GM12878 (cell line): ENCODE data around the gene GTF3C1. TPM values are rescaled to one million over a fixed set of nuclear protein-coding genes. Genes with fewer than 3 reads are reported as not detected.

Experiments used
- ATAC-seq: fragments of 200-7000 bp; cut with Tn5 transposase; 3 replicates; pipeline ENCODE4 v1.9.1; 2020; ENCODE audit warnings: mild to moderate bottlenecking, moderate library complexity
- BruUV-seq: library from RNA; stranded (reverse); fragments of 400-500 nt; replicated peaks from 2 replicates; lab custom pipeline; 2021; lab: Mats Ljungman, UMichigan
- CTCF ChIA-PET: fragments of 300-600 bp; sonication (Branson Sonifier 250); formaldehyde crosslinking; extraction: SDS; loops from one replicate; lab custom pipeline; 2021; ENCODE audit warnings: inconsistent platforms; lab: Yijun Ruan, JAX
- POLR2A ChIA-PET: fragments of 350-600 bp; formaldehyde crosslinking; extraction: SDS; loops from one replicate; lab custom pipeline; 2021; ENCODE audit warnings: inconsistent platforms; lab: Charles Lee
- RAD21 ChIA-PET: fragments of 300-600 bp; sonication (Branson Sonifier 250); formaldehyde crosslinking; loops from one replicate; lab custom pipeline; 2023; ENCODE audit warnings: antibody characterized with exemption; ENCODE audit not compliant: unreplicated experiment; lab: Charles Lee
- SMC1A ChIA-PET: fragments of 300-600 bp; sonication (Branson Sonifier 250); formaldehyde crosslinking; loops from one replicate; lab custom pipeline; 2023; ENCODE audit not compliant: unreplicated experiment, uncharacterized antibody; lab: Charles Lee
- DNase-seq: peaks from one replicate; pipeline ENCODE4 v3.0.0-alpha.2; 2011; ENCODE audit warnings: low read depth, low spot score
- FAIRE-seq: peaks from 3 replicates; lab custom pipeline; 2011; peaks lifted over from hg19 to GRCh38; lab: Jason Lieb, UNC
- H2AFZ ChIP-seq: 2 replicates; pipeline ENCODE4 v1.6.0; 2011; ENCODE audit warnings: low read depth, low read length, control low read depth; ENCODE audit not compliant: control insufficient read depth
- H3K27ac ChIP-seq: 2 replicates; pipeline ENCODE4 v1.5.1; 2011; ENCODE audit warnings: control low read depth; ENCODE audit not compliant: control insufficient read depth, insufficient read depth
- H3K27me3 ChIP-seq, 2 experiments: replicated peaks in 1 of 2; 2 replicates each; pipeline versions ENCODE4 v1.6.0 to v1.6.1; 2011; ENCODE audit warnings: low read length in 1 of 2; ENCODE audit not compliant: control insufficient read depth in 2 of 2, insufficient read depth in 2 of 2
- H3K36me3 ChIP-seq, 2 experiments: 2 replicates each; pipeline ENCODE4 v1.5.1; 2011; ENCODE audit warnings: low read length in 1 of 2; ENCODE audit not compliant: control insufficient read depth in 2 of 2, insufficient read depth in 2 of 2
- H3K4me1 ChIP-seq: 2 replicates; pipeline ENCODE4 v1.6.1; 2011; ENCODE audit warnings: mild to moderate bottlenecking, low read length, moderate library complexity, mixed read lengths; ENCODE audit not compliant: control insufficient read depth, insufficient read depth
- H3K4me2 ChIP-seq: 2 replicates; pipeline ENCODE4 v1.6.0; 2011; ENCODE audit warnings: control low read depth; ENCODE audit not compliant: control insufficient read depth, insufficient read depth
- H3K4me3 ChIP-seq: fragments of 200-600 bp; sonication (generic); 2 replicates; pipeline ENCODE4 v1.5.1; 2016
- H3K79me2 ChIP-seq: 2 replicates; pipeline ENCODE4 v1.6.0; 2011; ENCODE audit warnings: low read length; ENCODE audit not compliant: control insufficient read depth, insufficient read depth
- H3K9ac ChIP-seq: 2 replicates; pipeline ENCODE4 v1.8.0; 2011; ENCODE audit warnings: low read length, control low read depth, mixed read lengths; ENCODE audit not compliant: control insufficient read depth, insufficient read depth
- H3K9me3 ChIP-seq: replicated peaks from 3 replicates; pipeline ENCODE4 v1.5.1; 2011; ENCODE audit warnings: mild to moderate bottlenecking, low read length; ENCODE audit not compliant: control insufficient read depth, insufficient read depth
- H4K20me1 ChIP-seq: 2 replicates; pipeline ENCODE4 v1.6.0; 2011; ENCODE audit not compliant: control insufficient read depth, insufficient read depth
- BCL11A ChIP-seq: IDR thresholded peaks from 2 replicates; pipeline ENCODE4 v1.6.1; 2011; ENCODE audit warnings: low read depth, low read length
- FOXK2 ChIP-seq: fragments of 450-650 bp; IDR thresholded peaks from 2 replicates; pipeline ENCODE4 v1.6.1; 2017; ENCODE audit warnings: mild to moderate bottlenecking, moderate library complexity
- IRF4 ChIP-seq: IDR thresholded peaks from 2 replicates; pipeline ENCODE4 v1.6.1; 2011; ENCODE audit warnings: low read depth, low read length
- JUNB ChIP-seq: IDR thresholded peaks from 2 replicates; pipeline ENCODE4 v1.6.1; 2016; ENCODE audit warnings: antibody characterized with exemption, mild to moderate bottlenecking
- MTA2 ChIP-seq: fragments of 450-650 bp; IDR thresholded peaks from 2 replicates; pipeline ENCODE4 v1.6.1; 2016; ENCODE audit warnings: low read depth, mild to moderate bottlenecking, moderate library complexity
- NR2C1 ChIP-seq: fragments of 450-650 bp; IDR thresholded peaks from 2 replicates; pipeline ENCODE4 v1.6.1; 2017; ENCODE audit warnings: antibody characterized with exemption, mild to moderate bottlenecking, moderate library complexity
- RAD51 ChIP-seq: fragments of 450-650 bp; IDR thresholded peaks from 2 replicates; pipeline ENCODE4 v1.6.1; 2016; ENCODE audit warnings: moderate library complexity, mild to moderate bottlenecking, inconsistent platforms
- RBBP5 ChIP-seq: fragments of 200-600 bp; sonication (generic); conservative IDR thresholded peaks from 2 replicates; pipeline ENCODE4 v1.6.1; 2016
- SIN3A ChIP-seq: IDR thresholded peaks from 2 replicates; pipeline ENCODE4 v1.6.1; 2012; ENCODE audit warnings: low read depth, low read length, improper control_type of control experiment
- SMARCA5 ChIP-seq: fragments of 450-650 bp; IDR thresholded peaks from 2 replicates; pipeline ENCODE4 v1.6.1; 2017; ENCODE audit warnings: mild to moderate bottlenecking
- SREBF1 ChIP-seq: IDR thresholded peaks from 2 replicates; pipeline ENCODE4 v1.6.1; 2012; ENCODE audit warnings: mild to moderate bottlenecking, low read length
- TCF12 ChIP-seq: IDR thresholded peaks from 2 replicates; pipeline ENCODE4 v1.6.1; 2011; ENCODE audit warnings: low read depth, mild to moderate bottlenecking, low read length
- TCF3 ChIP-seq: IDR thresholded peaks from 2 replicates; pipeline ENCODE4 v1.6.1; 2012; ENCODE audit warnings: low read depth, mild to moderate bottlenecking, low read length, borderline replicate concordance; ENCODE audit not compliant: insufficient read depth
- ZBED1 ChIP-seq: IDR thresholded peaks from 2 replicates; pipeline ENCODE4 v1.6.1; 2016; ENCODE audit warnings: borderline replicate concordance
- WGBS: methylation state at CpG from one replicate; pipeline ENCODE4 v1.1.6; 2016; ENCODE audit warnings: low lambda C conversion rate; ENCODE audit not compliant: insufficient replicate concordance, insufficient coverage; ENCODE audit errors: missing lambda C conversion rate; 5-methylcytosine and 5-hydroxymethylcytosine counted together
- in situ Hi-C: fragments of 300-500 bp; cut with MboI; formaldehyde crosslinking; loops from 9 replicates; pipeline ENCODE4 v1.14.3; 2018; ENCODE audit warnings: mixed read lengths
- intact Hi-C: fragments of 100-400 bp; cut with micrococcal nuclease; formaldehyde crosslinking; loops from one replicate; pipeline ENCODE4 v1.14.2; 2022; ENCODE audit not compliant: unreplicated experiment
- polyA plus RNA-seq, 11 experiments: library from polyadenylated mRNA; depleted of rRNA in 4 of 11; unstranded in 6 of 11; stranded (reverse) in 5 of 11; fragments of >200 nt; fragmentation: Nextera tagmentation in 4 of 11; fragmentation: Illumina TruSeq in 1 of 11; extraction: Ambion mirVana in 4 of 11; extraction: Trizol in 1 of 11; gene quantifications; 1 replicate in 1 of 11; 2 replicates in 10 of 11; pipeline versions ENCODE4 v1.2.1 to v1.2.3, GENCODE V29; 2011 to 2016; ENCODE audit warnings: inconsistent platforms in 2 of 11, missing spikeins in 2 of 11, low read depth in 1 of 11
- total RNA-seq, 4 experiments: library from RNA; depleted of rRNA in 3 of 4; stranded (reverse); fragments of >200 nt in 3 of 4; fragmentation: Illumina TruSeq in 1 of 4; extraction: Trizol in 1 of 4; gene quantifications; 2 replicates each; pipeline versions ENCODE4 v1.2.1 to v1.2.3, GENCODE V29; 2013 to 2021
- TF ChIP-seq, protein P1 (sequence below): IDR thresholded peaks from 2 replicates; pipeline ENCODE4 v1.6.1; 2011; ENCODE audit warnings: mild to moderate bottlenecking, low read depth, low read length, moderate library complexity; ENCODE audit not compliant: insufficient replicate concordance

GTF3C1 gene
- total and polyA plus RNA-seq, 10 of the 15 experiments (the other 5 are each of a cell fraction or from before 2014, with no cell fraction given) = 0.98 to 60.9 (median 34.3) TPM

DNA sequence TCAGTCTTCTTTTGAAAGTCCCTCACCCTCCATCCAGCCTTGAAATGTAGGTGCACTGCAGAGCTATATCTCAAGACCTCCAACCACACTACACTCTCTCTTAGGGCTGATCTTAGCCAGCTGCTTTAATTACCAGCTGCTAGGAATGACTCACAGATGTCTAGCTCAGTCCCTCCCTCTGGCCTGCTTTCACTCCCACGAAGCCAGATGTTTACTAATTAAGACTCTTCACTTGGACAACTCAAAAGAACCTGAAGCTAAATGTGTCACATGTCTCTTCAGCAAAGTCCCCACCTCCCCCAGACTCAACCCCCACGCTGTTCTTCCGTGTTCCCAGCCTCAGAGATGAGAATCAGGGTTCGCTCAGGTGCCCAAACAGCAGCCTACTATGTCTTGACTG, 2.6 kb downstream of the GTF3C1 start:
- Histone ChIP-seq H3K9ac (0 out of 2 replicates have a peak overlapping the region, but pooled peaks have one; percentile 17), H2AFZ (no peak overlapping the region), H3K4me1 (peaks cover 23% of the 10 kb centered on the region), H3K9me3 (no peaks in the 10 kb centered on the region), H4K20me1 (no peaks in the 10 kb centered on the region), H3K27me3 (no peaks in the 10 kb centered on the region), H3K4me2 (peak overlapping the region; percentile 86), H3K36me3 (peaks cover 4 to 7% of the 10 kb centered on the region in 2 experiments), H3K79me2 (peaks cover 30% of the 10 kb centered on the region), H3K27ac (no peak overlapping the region), H3K4me3 (0 out of 2 replicates have a peak overlapping the region, but pooled peaks have one; percentile 31)
- peak; percentile 53; the same call in 1 of the 2 replicates for TF ChIP-seq BCL11A
- TF ChIP-seq SMARCA5 = no peak
- 0 out of 2 replicates have a peak, but pooled peaks have one; percentile 21 for TF ChIP-seq RAD51
- 0 out of 2 replicates have a peak, but pooled peaks have one; percentile 39 for TF ChIP-seq IRF4
- TF ChIP-seq SREBF1 = no peak
- TF ChIP-seq ZBED1 = no peak
- peak; percentile 28; the same call in 1 of the 2 replicates for TF ChIP-seq SIN3A
- peak; percentile 92 for TF ChIP-seq TCF12
- no peak for TF ChIP-seq NR2C1
- no peak for TF ChIP-seq FOXK2
- TF ChIP-seq, protein P1, sequence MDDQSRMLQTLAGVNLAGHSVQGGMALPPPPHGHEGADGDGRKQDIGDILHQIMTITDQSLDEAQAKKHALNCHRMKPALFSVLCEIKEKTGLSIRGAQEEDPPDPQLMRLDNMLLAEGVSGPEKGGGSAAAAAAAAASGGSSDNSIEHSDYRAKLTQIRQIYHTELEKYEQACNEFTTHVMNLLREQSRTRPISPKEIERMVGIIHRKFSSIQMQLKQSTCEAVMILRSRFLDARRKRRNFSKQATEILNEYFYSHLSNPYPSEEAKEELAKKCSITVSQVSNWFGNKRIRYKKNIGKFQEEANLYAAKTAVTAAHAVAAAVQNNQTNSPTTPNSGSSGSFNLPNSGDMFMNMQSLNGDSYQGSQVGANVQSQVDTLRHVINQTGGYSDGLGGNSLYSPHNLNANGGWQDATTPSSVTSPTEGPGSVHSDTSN = peak; percentile 27
- TF ChIP-seq TCF3 = 0 out of 2 replicates have a peak, but pooled peaks have one; percentile 58
- TF ChIP-seq MTA2 = peak; percentile 65
- TF ChIP-seq RBBP5 = no peak
- 0 out of 2 replicates have a peak, but pooled peaks have one; percentile 13 for TF ChIP-seq JUNB
- CTCF ChIA-PET = interaction anchor here (0.8 to 1.2 kb wide), 3 partner anchors 22 to 367 kb away, joined by 3 to 4 read pairs (median 3); no protein-coding TSS in a partner anchor
- in situ Hi-C loops = no loop called here
- no peak for DNase-seq
- FAIRE-seq = no peak
- SMC1A ChIA-PET = no interaction called here
- ATAC-seq = peak; percentile 38
- POLR2A ChIA-PET = interaction anchor here (1.0 kb wide), 1 partner anchor 15 kb away, joined by 3 read pairs; no protein-coding TSS in a partner anchor
- 31% methylated on average over 4 of the region's 4 CpGs for WGBS
- RAD21 ChIA-PET = interaction anchor here (1.1 kb wide), 1 partner anchor 179 kb away, joined by 3 read pairs; no protein-coding TSS in a partner anchor
- BruUV-seq = no TSS peak
- intact Hi-C loops = no loop called here
